Measurements from ENCODE around the gene CLIP1. TPM values are rescaled to one million over a fixed set of nuclear protein-coding genes. Genes with fewer than 3 reads are reported as not detected.

CLIP1 gene
- total RNA-seq, 1 experiment from 2014 or later, result 42.9 TPM

DNA sequence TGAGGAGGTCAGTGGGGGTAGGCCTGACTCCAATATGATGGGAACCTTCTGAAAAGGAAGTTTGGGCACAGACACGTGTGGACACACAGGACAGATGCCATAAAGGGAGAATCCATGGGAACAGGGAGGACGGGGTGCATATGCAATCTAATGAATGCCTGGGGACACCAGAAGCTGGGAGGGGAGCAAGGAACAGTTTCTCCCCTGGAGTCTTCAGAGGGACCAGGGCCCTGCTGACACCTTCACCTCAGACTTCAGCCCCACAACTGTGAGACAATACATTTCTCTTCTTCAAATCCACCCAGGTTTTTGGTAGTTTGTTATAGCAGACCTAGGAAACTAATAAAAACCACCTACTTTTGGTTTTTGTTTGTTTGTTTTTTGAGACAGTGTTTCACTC, 35.2 kb upstream of the CLIP1 start:
- intact Hi-C loops (cut with micrococcal nuclease), result no loop called here
- no peak overlapping the region for H2AFZ ChIP-seq (ENCODE audit: low read depth, low read length, poor library complexity, severe bottlenecking)
- ChIA-PET CTCF (interaction anchor here (1.9 kb wide), 1 partner anchor 14 kb away, joined by 6 read pairs; no protein-coding TSS in a partner anchor), POLR2A (no interaction called here), RAD21 (ENCODE audit: low non-redundant PET in 1 of 2, low total read pairs in 2 of 2, uncharacterized antibody in 2 of 2, unreplicated experiment in 2 of 2) (no interaction called here)
- H3K4me1 ChIP-seq (ENCODE audit: control insufficient read depth in 1 of 2, insufficient read depth in 2 of 2, low read length in 2 of 2), result peaks cover 0 to 9% of the 10 kb centered on the region in 2 experiments; a peak in 1 of 4 replicates
- H3K4me2 ChIP-seq (ENCODE audit: low read length), result no peak overlapping the region
- no peaks in the 10 kb centered on the region for H3K9me2 ChIP-seq (ENCODE audit: insufficient read depth)
- no peaks in the 10 kb centered on the region for H3K79me2 ChIP-seq (ENCODE audit: insufficient read depth, low read length)
- no peak for DNase-seq (ENCODE audit: low read depth, low spot score)
- no peak overlapping the region for H3K9ac ChIP-seq (ENCODE audit: low read length)
- H3K4me3 ChIP-seq (replicated peaks in 1 of 2; ENCODE audit: low read depth in 1 of 2, low read length in 2 of 2), result no peak overlapping the region
- no peaks in the 10 kb centered on the region for H3K9me3 ChIP-seq (ENCODE audit: control insufficient read depth in 1 of 2, insufficient read depth in 1 of 2, low read depth in 1 of 2, low read length in 2 of 2)
- no TSS peak for BruUV-seq (replicated peaks)
- ATAC-seq, result no peak
- no peaks in the 10 kb centered on the region for H4K20me1 ChIP-seq (ENCODE audit: insufficient read depth)
- TF ChIP-seq EZH2phosphoT487 (IDR thresholded peaks at IDR 0.05; ENCODE audit: borderline replicate concordance) (no peak), POLR2A (IDR thresholded peaks at IDR 0.05; ENCODE audit: borderline replicate concordance, extremely low read depth, insufficient read depth, insufficient read length) (no peak), FOSL1 (IDR thresholded peaks at IDR 0.05; ENCODE audit: low read depth) (no peak), RAD21 (IDR thresholded peaks at IDR 0.05; ENCODE audit: low read depth) (no peak), SRF (IDR thresholded peaks at IDR 0.05; ENCODE audit: low read depth) (no peak)
- TF ChIP-seq, protein P1, sequence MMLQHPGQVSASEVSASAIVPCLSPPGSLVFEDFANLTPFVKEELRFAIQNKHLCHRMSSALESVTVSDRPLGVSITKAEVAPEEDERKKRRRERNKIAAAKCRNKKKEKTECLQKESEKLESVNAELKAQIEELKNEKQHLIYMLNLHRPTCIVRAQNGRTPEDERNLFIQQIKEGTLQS (IDR thresholded peaks at IDR 0.05), result no peak
- H3K27ac ChIP-seq (ENCODE audit: low read depth, low read length), result no peak overlapping the region
- H3K36me3 ChIP-seq (ENCODE audit: control insufficient read depth in 1 of 2, insufficient read depth in 2 of 2, low read length in 2 of 2), result no peaks in the 10 kb centered on the region
- H3K27me3 ChIP-seq (ENCODE audit: insufficient read depth, low read length), result no peaks in the 10 kb centered on the region

DNA sequence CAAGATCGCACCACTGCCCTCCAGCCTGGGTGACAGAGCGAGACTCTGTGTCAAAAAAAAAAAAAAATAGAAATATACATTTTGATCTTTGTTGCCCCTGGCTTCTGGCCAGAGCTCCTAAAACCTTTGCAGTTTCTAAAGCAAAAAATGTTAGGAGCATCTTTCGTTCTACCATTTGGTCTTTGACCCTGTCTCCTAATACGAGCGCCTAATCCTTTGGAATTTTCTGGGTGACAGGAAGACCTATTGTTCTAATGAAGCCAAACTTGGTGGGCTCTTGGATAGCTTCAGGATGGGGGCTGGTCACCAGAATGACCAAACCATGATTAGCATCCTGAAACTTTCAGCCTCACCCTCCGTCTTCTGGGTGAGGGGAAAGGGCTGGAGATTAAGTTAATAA, 32.3 kb upstream of the CLIP1 start:
- no peaks in the 10 kb centered on the region for H3K27me3 ChIP-seq (ENCODE audit: insufficient read depth, low read length)
- no peak overlapping the region for H3K9ac ChIP-seq (ENCODE audit: low read length)
- no peak for DNase-seq (ENCODE audit: low read depth, low spot score)
- no peaks in the 10 kb centered on the region for H3K9me3 ChIP-seq (ENCODE audit: control insufficient read depth in 1 of 2, insufficient read depth in 1 of 2, low read depth in 1 of 2, low read length in 2 of 2)
- no peaks in the 10 kb centered on the region for H3K9me2 ChIP-seq (ENCODE audit: insufficient read depth)
- H3K36me3 ChIP-seq (ENCODE audit: control insufficient read depth in 1 of 2, insufficient read depth in 2 of 2, low read length in 2 of 2), result no peaks in the 10 kb centered on the region
- intact Hi-C loops (cut with micrococcal nuclease), result no loop called here
- RAD21 ChIA-PET (ENCODE audit: low non-redundant PET in 1 of 2, low total read pairs in 2 of 2, uncharacterized antibody in 2 of 2, unreplicated experiment in 2 of 2), result no interaction called here
- no peak overlapping the region for H3K4me3 ChIP-seq (replicated peaks in 1 of 2; ENCODE audit: low read depth in 1 of 2, low read length in 2 of 2)
- no peaks in the 10 kb centered on the region for H3K79me2 ChIP-seq (ENCODE audit: insufficient read depth, low read length)
- CTCF ChIA-PET, result interaction anchor here (1.0 kb wide), 1 partner anchor 17 kb away, joined by 3 read pairs; no protein-coding TSS in a partner anchor
- BruUV-seq (replicated peaks), result no TSS peak
- no peaks in the 10 kb centered on the region for H4K20me1 ChIP-seq (ENCODE audit: insufficient read depth)
- no peak for ATAC-seq
- POLR2A ChIA-PET, result no interaction called here
- no peak overlapping the region for H3K4me2 ChIP-seq (ENCODE audit: low read length)
- H2AFZ ChIP-seq (ENCODE audit: low read depth, low read length, poor library complexity, severe bottlenecking), result no peak overlapping the region
- peaks cover 0 to 11% of the 10 kb centered on the region in 2 experiments; a peak in 2 of 4 replicates for H3K4me1 ChIP-seq (ENCODE audit: control insufficient read depth in 1 of 2, insufficient read depth in 2 of 2, low read length in 2 of 2)
- H3K27ac ChIP-seq (ENCODE audit: low read depth, low read length), result no peak overlapping the region
- no peak for TF ChIP-seq ELF1 (IDR thresholded peaks at IDR 0.05; ENCODE audit: borderline replicate concordance, low read depth)
- TF ChIP-seq EZH2 (IDR thresholded peaks at IDR 0.05), result no peak
- TF ChIP-seq, protein P1 (IDR thresholded peaks at IDR 0.05), result no peak
- TF ChIP-seq ZNF274 (IDR thresholded peaks at IDR 0.05; ENCODE audit: low read depth, low read length), result no peak
- TF ChIP-seq, protein P2, sequence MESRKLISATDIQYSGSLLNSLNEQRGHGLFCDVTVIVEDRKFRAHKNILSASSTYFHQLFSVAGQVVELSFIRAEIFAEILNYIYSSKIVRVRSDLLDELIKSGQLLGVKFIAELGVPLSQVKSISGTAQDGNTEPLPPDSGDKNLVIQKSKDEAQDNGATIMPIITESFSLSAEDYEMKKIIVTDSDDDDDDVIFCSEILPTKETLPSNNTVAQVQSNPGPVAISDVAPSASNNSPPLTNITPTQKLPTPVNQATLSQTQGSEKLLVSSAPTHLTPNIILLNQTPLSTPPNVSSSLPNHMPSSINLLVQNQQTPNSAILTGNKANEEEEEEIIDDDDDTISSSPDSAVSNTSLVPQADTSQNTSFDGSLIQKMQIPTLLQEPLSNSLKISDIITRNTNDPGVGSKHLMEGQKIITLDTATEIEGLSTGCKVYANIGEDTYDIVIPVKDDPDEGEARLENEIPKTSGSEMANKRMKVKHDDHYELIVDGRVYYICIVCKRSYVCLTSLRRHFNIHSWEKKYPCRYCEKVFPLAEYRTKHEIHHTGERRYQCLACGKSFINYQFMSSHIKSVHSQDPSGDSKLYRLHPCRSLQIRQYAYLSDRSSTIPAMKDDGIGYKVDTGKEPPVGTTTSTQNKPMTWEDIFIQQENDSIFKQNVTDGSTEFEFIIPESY (IDR thresholded peaks at IDR 0.05; ENCODE audit: extremely low read depth, insufficient replicate concordance, low read length), result no peak
- TF ChIP-seq CEBPB (IDR thresholded peaks at IDR 0.05; ENCODE audit: low read depth), result no peak
- no peak for TF ChIP-seq ZFX (IDR thresholded peaks at IDR 0.05)
- TF ChIP-seq POLR2A (IDR thresholded peaks at IDR 0.05; ENCODE audit: borderline replicate concordance, extremely low read depth, insufficient read depth, insufficient read length), result no peak
- TF ChIP-seq SRF (IDR thresholded peaks at IDR 0.05; ENCODE audit: low read depth), result no peak
- TF ChIP-seq, protein P3, sequence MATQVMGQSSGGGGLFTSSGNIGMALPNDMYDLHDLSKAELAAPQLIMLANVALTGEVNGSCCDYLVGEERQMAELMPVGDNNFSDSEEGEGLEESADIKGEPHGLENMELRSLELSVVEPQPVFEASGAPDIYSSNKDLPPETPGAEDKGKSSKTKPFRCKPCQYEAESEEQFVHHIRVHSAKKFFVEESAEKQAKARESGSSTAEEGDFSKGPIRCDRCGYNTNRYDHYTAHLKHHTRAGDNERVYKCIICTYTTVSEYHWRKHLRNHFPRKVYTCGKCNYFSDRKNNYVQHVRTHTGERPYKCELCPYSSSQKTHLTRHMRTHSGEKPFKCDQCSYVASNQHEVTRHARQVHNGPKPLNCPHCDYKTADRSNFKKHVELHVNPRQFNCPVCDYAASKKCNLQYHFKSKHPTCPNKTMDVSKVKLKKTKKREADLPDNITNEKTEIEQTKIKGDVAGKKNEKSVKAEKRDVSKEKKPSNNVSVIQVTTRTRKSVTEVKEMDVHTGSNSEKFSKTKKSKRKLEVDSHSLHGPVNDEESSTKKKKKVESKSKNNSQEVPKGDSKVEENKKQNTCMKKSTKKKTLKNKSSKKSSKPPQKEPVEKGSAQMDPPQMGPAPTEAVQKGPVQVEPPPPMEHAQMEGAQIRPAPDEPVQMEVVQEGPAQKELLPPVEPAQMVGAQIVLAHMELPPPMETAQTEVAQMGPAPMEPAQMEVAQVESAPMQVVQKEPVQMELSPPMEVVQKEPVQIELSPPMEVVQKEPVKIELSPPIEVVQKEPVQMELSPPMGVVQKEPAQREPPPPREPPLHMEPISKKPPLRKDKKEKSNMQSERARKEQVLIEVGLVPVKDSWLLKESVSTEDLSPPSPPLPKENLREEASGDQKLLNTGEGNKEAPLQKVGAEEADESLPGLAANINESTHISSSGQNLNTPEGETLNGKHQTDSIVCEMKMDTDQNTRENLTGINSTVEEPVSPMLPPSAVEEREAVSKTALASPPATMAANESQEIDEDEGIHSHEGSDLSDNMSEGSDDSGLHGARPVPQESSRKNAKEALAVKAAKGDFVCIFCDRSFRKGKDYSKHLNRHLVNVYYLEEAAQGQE (IDR thresholded peaks at IDR 0.05; ENCODE audit: low read depth), result no peak
- TF ChIP-seq YY1 (IDR thresholded peaks at IDR 0.05; ENCODE audit: extremely low read depth, insufficient replicate concordance, low read depth, low read length), result no peak
- no peak for TF ChIP-seq EGR1 (IDR thresholded peaks at IDR 0.05; ENCODE audit: low read depth)
- no peak for TF ChIP-seq SIN3A (IDR thresholded peaks at IDR 0.05; ENCODE audit: low read depth)

Measured in HCT116 (cell line).